Neural progenitor cell (in vitro differentiated cells): ENCODE results near the gene PBXIP1. TPM values are rescaled to one million over a fixed set of nuclear protein-coding genes. Genes with fewer than 3 reads are reported as not detected.

ENCODE experiments used
- DNase-seq: peaks from one replicate; pipeline ENCODE4 v3.0.0-alpha.2; 2016; ENCODE audit warnings: low spot score
- H2AFZ ChIP-seq: fragments of 200-600 bp; sonication (generic); replicated peaks from 2 replicates; pipeline ENCODE4 v1.6.1; 2016; ENCODE audit warnings: antibody characterized with exemption
- H3F3A ChIP-seq: fragments of 200-600 bp; sonication (generic); 2 replicates; pipeline ENCODE4 v1.6.1; 2016; ENCODE audit warnings: antibody characterized with exemption, low read depth
- H3K27ac ChIP-seq: fragments of 200-600 bp; sonication (generic); 2 replicates; pipeline ENCODE4 v1.5.1; 2016; ENCODE audit warnings: mild to moderate bottlenecking
- H3K27me3 ChIP-seq: fragments of 200-600 bp; sonication (generic); 2 replicates; pipeline ENCODE4 v1.6.1; 2016; ENCODE audit warnings: mild to moderate bottlenecking, moderate library complexity
- H3K36me3 ChIP-seq: fragments of 200-600 bp; sonication (generic); 2 replicates; pipeline ENCODE4 v1.5.1; 2016
- H3K4me1 ChIP-seq: fragments of 200-600 bp; sonication (generic); 2 replicates; pipeline ENCODE4 v1.6.1; 2016; ENCODE audit warnings: mixed run types
- H3K4me2 ChIP-seq: fragments of 200-600 bp; sonication (generic); 2 replicates; pipeline ENCODE4 v1.6.1; 2016
- H3K4me3 ChIP-seq: fragments of 200-600 bp; sonication (generic); 2 replicates; pipeline ENCODE4 v1.5.1; 2016
- H3K79me2 ChIP-seq: fragments of 200-600 bp; sonication (generic); 2 replicates; pipeline ENCODE4 v1.6.1; 2016; ENCODE audit warnings: low read depth
- H3K9ac ChIP-seq: fragments of 200-600 bp; sonication (generic); 2 replicates; pipeline ENCODE4 v1.6.1; 2016
- H3K9me3 ChIP-seq: fragments of 200-600 bp; sonication (generic); 2 replicates; pipeline ENCODE4 v1.5.1; 2016; ENCODE audit warnings: low read depth
- H4K20me1 ChIP-seq: fragments of 200-600 bp; sonication (generic); 2 replicates; pipeline ENCODE4 v1.6.1; 2016; ENCODE audit warnings: low read depth
- H3K27ac Mint-ChIP-seq: 3 replicates; pipeline ENCODE4 v1.8.0; 2021; ENCODE audit warnings: mixed read lengths
- H3K27me3 Mint-ChIP-seq: 2 replicates; pipeline ENCODE4 v1.8.0; 2022; ENCODE audit warnings: low read depth, mild to moderate bottlenecking, inconsistent platforms, moderate library complexity, mixed read lengths; ENCODE audit not compliant: insufficient read depth
- H3K36me3 Mint-ChIP-seq: 3 replicates; pipeline ENCODE4 v1.8.0; 2021; ENCODE audit warnings: mixed read lengths
- H3K4me1 Mint-ChIP-seq: 3 replicates; pipeline ENCODE4 v1.8.0; 2021; ENCODE audit warnings: mixed read lengths
- H3K4me3 Mint-ChIP-seq: 3 replicates; pipeline ENCODE4 v1.8.0; 2021; ENCODE audit warnings: mild to moderate bottlenecking, moderate library complexity, mixed read lengths
- H3K9me3 Mint-ChIP-seq: 3 replicates; pipeline ENCODE4 v1.8.0; 2020; ENCODE audit warnings: mixed read lengths
- EZH2 ChIP-seq: fragments of 200-600 bp; sonication (generic); IDR thresholded peaks from 2 replicates; pipeline ENCODE4 v1.6.1; 2017; ENCODE audit warnings: antibody characterized with exemption, mild to moderate bottlenecking, moderate library complexity
- EZH2phosphoT487 ChIP-seq: fragments of 200-600 bp; sonication (generic); IDR thresholded peaks from 2 replicates; pipeline ENCODE4 v1.6.1; 2017; ENCODE audit warnings: antibody characterized with exemption
- total RNA-seq: library from RNA; depleted of rRNA; stranded (reverse); fragments of >200 nt; gene quantifications from 2 replicates; pipeline ENCODE4 v1.2.3, GENCODE V29; 2015; ENCODE audit warnings: low replicate concordance
- TF ChIP-seq, protein P1 (sequence below): fragments of 200-600 bp; sonication (generic); IDR thresholded peaks from 2 replicates; pipeline ENCODE4 v1.5.1; 2017; ENCODE audit warnings: antibody characterized with exemption, mild to moderate bottlenecking

Gene PBXIP1
- total RNA-seq, 1 donor from 2014 or later, result 21.4 TPM

GRCh38 chr1:155000411-155000725 is 44.5 kb upstream of the PBXIP1 start:
- peak overlapping the region; percentile 72 for H3K4me3 ChIP-seq
- no peaks in the 10 kb centered on the region for H3K27me3 ChIP-seq
- no peaks in the 10 kb centered on the region for H3K9me3 ChIP-seq
- H3K79me2 ChIP-seq, result peaks cover 28% of the 10 kb centered on the region
- H3K9ac ChIP-seq, result no peak overlapping the region
- Mint-ChIP-seq H3K4me3 (peak overlapping the region; percentile 92), H3K4me1 (peaks cover 32% of the 10 kb centered on the region), H3K27me3 (peaks cover 3% of the 10 kb centered on the region), H3K36me3 (no peaks in the 10 kb centered on the region), H3K9me3 (peaks cover 2% of the 10 kb centered on the region), H3K27ac (peak overlapping the region; percentile 37)
- peak overlapping the region; percentile 82 for H3K4me2 ChIP-seq
- H3F3A ChIP-seq, result peaks cover 43% of the 10 kb centered on the region
- H3K4me1 ChIP-seq, result peaks cover 20% of the 10 kb centered on the region
- H4K20me1 ChIP-seq, result no peaks in the 10 kb centered on the region
- H3K36me3 ChIP-seq, result no peaks in the 10 kb centered on the region
- TF ChIP-seq, protein P1, sequence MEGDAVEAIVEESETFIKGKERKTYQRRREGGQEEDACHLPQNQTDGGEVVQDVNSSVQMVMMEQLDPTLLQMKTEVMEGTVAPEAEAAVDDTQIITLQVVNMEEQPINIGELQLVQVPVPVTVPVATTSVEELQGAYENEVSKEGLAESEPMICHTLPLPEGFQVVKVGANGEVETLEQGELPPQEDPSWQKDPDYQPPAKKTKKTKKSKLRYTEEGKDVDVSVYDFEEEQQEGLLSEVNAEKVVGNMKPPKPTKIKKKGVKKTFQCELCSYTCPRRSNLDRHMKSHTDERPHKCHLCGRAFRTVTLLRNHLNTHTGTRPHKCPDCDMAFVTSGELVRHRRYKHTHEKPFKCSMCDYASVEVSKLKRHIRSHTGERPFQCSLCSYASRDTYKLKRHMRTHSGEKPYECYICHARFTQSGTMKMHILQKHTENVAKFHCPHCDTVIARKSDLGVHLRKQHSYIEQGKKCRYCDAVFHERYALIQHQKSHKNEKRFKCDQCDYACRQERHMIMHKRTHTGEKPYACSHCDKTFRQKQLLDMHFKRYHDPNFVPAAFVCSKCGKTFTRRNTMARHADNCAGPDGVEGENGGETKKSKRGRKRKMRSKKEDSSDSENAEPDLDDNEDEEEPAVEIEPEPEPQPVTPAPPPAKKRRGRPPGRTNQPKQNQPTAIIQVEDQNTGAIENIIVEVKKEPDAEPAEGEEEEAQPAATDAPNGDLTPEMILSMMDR, result no peak
- TF ChIP-seq EZH2phosphoT487, result no peak
- TF ChIP-seq EZH2, result no peak
- DNase-seq, result no peak
- H2AFZ ChIP-seq, result no peak overlapping the region
- H3K27ac ChIP-seq, result peak overlapping the region; percentile 41

DNA sequence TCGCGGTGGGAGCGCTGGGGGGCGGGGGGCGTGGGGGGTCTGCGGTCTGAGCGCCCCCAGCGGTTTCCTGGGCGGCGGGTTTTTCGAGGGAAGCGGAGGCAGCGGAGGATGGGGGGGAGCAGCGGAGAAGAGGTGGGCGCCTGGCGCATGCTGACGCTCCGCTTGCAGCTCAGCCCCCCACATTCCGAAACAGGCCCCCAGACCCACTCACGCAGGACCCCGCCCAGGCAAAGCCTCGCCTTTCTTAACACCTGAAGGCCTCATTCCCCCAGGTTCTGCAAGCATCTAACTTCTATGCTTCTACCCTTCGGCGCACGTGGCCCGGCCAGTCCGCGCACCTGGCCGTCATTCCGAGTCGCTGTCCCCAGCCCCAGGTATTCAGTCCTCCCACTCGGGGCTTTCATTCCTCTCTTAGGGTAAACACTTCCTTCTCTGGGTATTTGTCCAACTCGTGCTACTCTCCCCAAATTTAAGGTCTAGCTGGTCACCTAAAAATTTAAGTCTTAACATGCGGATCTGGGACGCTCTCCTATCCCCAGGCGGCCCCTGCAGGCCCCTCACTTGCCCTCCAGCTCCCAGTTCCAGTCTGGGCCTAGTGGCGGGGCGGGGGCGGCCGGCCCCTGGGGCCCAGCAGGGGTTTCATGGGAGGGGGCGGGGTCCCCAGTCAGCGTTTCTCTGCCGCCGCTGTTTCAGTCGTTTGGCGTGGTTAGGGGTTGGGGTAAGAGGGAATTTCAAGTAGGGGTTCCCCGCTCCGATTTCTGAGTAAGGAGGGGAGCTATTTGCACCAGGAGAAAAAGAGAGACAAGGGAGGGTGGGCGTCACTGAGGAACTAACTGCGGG is 43.9 kb upstream of the PBXIP1 start:
- Mint-ChIP-seq H3K9me3 (peaks cover 2% of the 10 kb centered on the region), H3K27ac (peak overlapping the region; percentile 44), H3K4me3 (peak overlapping the region; percentile 92), H3K27me3 (peaks cover 4% of the 10 kb centered on the region), H3K4me1 (peaks cover 32% of the 10 kb centered on the region), H3K36me3 (no peaks in the 10 kb centered on the region)
- Histone ChIP-seq H3K9ac (no peak overlapping the region), H3K4me1 (peaks cover 20% of the 10 kb centered on the region), H3K9me3 (no peaks in the 10 kb centered on the region), H2AFZ (no peak overlapping the region), H3K27ac (peak overlapping the region; percentile 41), H4K20me1 (no peaks in the 10 kb centered on the region), H3K4me3 (peak overlapping the region; percentile 72), H3K36me3 (no peaks in the 10 kb centered on the region), H3F3A (peaks cover 43% of the 10 kb centered on the region), H3K79me2 (peaks cover 22% of the 10 kb centered on the region), H3K27me3 (no peaks in the 10 kb centered on the region), H3K4me2 (peak overlapping the region; percentile 82)
- TF ChIP-seq EZH2, result no peak
- TF ChIP-seq EZH2phosphoT487, result no peak
- TF ChIP-seq, protein P1, result no peak
- DNase-seq, result peak; percentile 76

DNA sequence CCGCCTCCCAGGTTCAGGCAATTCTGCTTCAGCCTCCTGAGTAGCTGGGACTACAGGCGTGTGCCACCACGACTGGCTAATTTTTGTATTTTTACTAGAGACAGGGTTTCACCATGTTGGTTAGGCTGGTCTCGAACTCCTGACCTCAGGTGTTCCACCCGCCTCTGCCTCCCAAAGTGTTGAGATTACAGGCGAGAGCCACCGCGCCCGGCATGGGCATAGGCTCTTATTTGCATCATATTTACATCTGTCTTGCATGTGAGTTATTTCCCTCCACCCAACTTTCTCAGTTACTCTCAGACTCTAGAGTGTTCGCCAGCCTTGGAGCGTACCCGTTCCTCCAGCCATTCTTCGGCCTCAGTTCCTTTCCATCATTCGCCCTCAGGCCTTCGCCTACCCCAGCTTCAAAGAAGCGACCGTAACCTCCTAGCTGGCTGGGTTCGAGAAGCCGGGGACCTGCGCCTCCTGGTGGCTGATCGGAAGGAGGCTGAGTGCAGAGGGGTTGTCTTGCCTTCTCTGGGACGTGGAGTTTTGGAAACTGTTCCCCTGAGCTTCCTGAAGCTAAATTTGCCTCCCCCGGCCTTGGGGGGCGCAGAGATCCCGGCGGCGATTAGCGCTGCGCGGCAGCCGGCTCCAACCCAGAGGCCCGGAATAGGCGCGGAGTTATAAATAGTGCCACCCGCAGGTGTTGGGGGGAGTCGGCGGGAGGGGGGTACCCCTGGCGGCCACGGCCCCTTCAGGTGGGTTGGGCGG is 43.1 kb upstream of the PBXIP1 start:
- H3K27me3 ChIP-seq, result no peaks in the 10 kb centered on the region
- no peaks in the 10 kb centered on the region for H4K20me1 ChIP-seq
- H3K4me1 ChIP-seq, result peaks cover 13% of the 10 kb centered on the region
- H3K79me2 ChIP-seq, result peaks cover 14% of the 10 kb centered on the region
- H3K27ac ChIP-seq, result no peak overlapping the region
- H3K9me3 ChIP-seq, result no peaks in the 10 kb centered on the region
- Mint-ChIP-seq H3K36me3 (no peaks in the 10 kb centered on the region), H3K9me3 (no peaks in the 10 kb centered on the region), H3K4me1 (peaks cover 25% of the 10 kb centered on the region), H3K27me3 (peaks cover 4% of the 10 kb centered on the region), H3K27ac (peak overlapping the region; percentile 94), H3K4me3 (peak overlapping the region; percentile 83)
- H3K36me3 ChIP-seq, result no peaks in the 10 kb centered on the region
- peak overlapping the region; percentile 72 for H3K4me3 ChIP-seq
- peak overlapping the region; percentile 82 for H3K4me2 ChIP-seq
- TF ChIP-seq, protein P1, result peak; percentile 92
- TF ChIP-seq EZH2, result no peak
- no peak for TF ChIP-seq EZH2phosphoT487
- peak; percentile 84 for DNase-seq
- H2AFZ ChIP-seq, result no peak overlapping the region
- H3K9ac ChIP-seq, result no peak overlapping the region
- peaks cover 43% of the 10 kb centered on the region for H3F3A ChIP-seq
